Renal pelvis (tissue), 12 donors: ENCODE measurements around the gene RUFY4. TPM values are rescaled to one million over a fixed set of nuclear protein-coding genes. Genes with fewer than 3 reads are reported as not detected.

Experiments used
- DNase-seq: peaks from one replicate; pipeline ENCODE4 v3.0.0-alpha.2; 2013
- long read RNA-seq, 16 experiments: transcript quantifications; one replicate each; lab custom pipeline, GENCODE V29; 2026
- polyA plus RNA-seq, 3 donors: library from polyadenylated mRNA; unstranded; fragments of 120-200 nt; gene quantifications; one replicate each; pipeline ENCODE4 v1.2.1, GENCODE V29; 2013; ENCODE audit not compliant: insufficient read length in 3 of 3

Gene RUFY4, protein sequence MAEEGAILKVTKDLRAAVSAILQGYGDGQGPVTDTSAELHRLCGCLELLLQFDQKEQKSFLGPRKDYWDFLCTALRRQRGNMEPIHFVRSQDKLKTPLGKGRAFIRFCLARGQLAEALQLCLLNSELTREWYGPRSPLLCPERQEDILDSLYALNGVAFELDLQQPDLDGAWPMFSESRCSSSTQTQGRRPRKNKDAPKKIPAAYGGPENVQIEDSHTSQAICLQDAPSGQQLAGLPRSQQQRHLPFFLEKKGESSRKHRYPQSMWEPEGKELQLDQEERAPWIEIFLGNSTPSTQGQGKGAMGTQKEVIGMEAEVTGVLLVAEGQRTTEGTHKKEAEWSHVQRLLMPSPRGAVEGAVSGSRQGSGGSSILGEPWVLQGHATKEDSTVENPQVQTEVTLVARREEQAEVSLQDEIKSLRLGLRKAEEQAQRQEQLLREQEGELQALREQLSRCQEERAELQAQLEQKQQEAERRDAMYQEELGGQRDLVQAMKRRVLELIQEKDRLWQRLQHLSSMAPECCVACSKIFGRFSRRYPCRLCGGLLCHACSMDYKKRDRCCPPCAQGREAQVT
- polyA plus RNA-seq = under 1 TPM; 0.08 to 0.43 (median 0.36) TPM
- long read RNA-seq, donor 1 = 0 reads
- long read RNA-seq, donor 2 = 0 reads
- long read RNA-seq, donor 3 = 0 reads
- long read RNA-seq, donor 4 = 0 reads
- long read RNA-seq, donor 5 = 0 reads
- long read RNA-seq, donor 6 = 0 reads
- long read RNA-seq, donor 7 = 0 reads
- long read RNA-seq, donor 8 = 0 reads
- long read RNA-seq, donor 9 = 0 reads
- long read RNA-seq, donor 10 = 0 reads
- long read RNA-seq, donor 11 = 0 reads
- long read RNA-seq, donor 12 = 0 reads
- long read RNA-seq, donor 13 = 0 reads
- long read RNA-seq, donor 14 = 0 reads
- long read RNA-seq, donor 15 = 0 reads
- long read RNA-seq, donor 16 = 0 reads

DNA sequence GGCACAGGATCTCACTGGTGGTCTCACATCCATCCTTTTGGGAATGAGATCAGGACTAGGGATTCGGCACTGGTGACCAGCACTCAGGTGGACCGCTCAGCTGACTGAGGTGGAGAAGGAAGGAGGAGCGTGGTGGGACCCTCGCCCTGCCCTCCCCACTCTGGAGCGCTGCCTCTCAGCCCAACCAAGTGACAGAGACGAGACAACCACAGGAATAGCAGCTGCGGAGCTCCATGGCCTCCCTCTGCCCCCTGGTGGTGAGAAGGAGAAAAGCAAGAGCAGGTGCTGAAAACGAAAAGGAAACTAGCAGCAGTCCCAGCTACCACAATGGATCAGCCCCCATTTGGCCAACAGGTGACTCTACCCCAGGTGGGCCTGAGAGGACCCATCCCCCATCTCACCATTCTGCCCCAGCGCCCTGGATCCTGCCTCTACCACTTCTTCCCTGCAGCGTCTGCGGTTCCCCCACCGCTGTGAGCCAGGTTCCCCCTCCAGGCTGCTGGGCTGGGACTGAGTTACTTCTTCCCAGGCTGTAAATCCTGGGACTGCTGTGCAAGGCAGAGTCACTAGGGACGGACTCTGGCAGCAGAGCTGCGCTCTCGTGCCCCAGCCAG, at the start of gene RUFY4:
Gene RUFY4, plus strand, starts transcription at position 533 of the 614 bp plus-strand sequence. CDS start 1,353 bp downstream, outside the sequence.
- DNase-seq = peak; percentile 52

DNA sequence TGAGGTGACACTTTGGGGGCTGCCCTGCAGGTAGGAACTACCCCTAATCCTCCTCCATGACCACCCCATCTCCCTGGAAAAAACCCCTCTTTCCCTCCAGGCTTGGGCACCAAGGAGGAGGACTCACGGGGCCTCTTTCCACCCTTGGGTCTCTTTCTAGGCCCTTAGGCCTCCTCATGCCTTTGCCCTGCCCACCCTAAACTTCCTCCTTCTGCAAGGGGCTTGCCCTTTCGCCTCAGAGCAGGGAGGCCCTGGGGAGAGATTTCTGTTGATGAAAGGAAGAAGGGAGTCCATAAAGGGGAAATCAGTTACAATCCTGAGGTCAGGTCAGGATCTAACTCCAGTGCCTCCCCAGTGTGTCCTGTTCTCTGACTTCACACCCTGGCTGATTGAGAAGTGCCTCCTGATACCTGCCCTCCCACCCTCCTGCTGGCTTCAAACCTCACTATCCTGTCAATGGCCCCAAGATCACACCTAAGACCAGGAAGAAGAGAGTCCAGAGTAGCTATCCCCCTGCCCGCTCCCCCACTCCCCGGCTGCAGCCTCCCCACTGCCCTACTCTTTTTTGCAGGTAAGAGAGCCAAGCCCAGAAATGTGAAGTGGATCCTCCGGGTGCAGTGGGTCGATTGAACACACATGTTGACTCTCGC, 49.5 kb upstream of the RUFY4 start:
- DNase-seq = no peak

DNA sequence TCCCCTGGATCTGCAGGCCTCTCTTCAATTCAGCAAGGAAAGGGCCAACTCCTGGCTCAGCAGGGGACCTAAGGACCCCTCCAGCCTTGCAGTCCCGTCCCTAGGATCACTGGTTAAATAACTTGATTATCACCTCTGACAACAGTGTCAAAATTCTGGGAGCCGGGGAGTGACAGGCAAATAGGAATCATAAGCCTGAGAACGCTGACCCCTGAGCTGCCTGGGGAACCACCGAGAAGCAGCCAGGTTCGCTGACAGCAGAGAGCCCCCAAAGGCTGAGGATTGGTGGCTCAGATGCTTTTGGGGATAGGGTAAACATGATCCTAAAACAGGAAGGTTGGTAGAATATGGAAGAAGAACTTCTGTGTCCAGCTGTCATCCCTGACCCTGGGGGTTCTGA, 48.8 kb upstream of the RUFY4 start:
- DNase-seq = no peak

DNA sequence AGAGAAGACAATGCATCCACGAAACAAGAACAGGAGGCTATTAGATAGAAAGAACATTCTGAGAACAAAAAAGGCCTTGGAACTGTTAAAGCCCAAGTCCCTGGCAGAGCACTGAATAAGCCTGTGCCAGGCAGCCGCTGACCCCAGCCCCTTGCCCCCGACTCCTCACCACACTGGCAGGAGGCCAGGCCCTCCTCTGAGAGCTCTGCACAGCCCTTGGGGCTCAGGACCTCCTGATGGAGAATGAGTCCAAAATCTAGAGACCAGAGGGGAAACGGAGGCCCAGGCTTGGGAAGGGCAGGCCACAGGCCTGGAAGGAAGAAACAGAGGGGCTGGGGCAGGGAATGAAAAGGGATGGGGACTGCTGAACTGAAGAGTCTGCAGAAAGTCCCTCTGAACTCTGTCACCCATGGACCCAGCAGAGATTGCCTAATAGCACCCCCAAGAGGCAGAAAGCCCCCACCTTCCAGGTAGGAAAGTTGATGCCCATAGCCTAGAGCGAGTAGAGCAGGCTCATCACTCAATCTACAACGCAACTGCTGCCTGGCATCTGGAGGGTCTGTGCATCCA, 48.0 kb upstream of the RUFY4 start:
- DNase-seq = no peak

DNA sequence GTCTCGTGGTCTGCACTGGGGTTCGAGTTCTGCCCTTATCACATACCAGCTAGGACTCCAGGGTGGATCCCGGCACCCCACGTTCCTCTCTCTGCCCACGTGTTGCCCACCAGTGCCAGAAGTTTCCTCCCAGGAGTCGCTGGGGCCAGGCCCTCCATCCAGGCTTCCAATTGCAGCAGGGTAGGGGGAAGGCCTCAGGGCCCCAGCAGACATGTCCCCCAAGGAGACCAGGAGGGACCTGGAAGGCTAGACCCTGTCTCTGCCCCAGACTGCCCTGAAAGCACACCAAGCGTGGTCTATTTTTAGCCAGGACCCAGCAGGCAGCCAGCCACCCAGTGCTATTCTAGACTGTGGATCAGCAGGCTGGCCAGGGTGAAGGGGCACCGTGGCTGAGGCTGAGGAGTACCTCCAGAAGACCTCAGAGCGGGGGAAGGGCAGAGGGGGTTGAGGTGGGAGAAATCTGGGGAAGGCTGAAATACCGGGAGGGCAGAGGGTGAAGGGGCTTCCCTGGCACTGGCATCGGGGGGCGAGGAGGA, 47.4 kb upstream of the RUFY4 start:
- DNase-seq = no peak

DNA sequence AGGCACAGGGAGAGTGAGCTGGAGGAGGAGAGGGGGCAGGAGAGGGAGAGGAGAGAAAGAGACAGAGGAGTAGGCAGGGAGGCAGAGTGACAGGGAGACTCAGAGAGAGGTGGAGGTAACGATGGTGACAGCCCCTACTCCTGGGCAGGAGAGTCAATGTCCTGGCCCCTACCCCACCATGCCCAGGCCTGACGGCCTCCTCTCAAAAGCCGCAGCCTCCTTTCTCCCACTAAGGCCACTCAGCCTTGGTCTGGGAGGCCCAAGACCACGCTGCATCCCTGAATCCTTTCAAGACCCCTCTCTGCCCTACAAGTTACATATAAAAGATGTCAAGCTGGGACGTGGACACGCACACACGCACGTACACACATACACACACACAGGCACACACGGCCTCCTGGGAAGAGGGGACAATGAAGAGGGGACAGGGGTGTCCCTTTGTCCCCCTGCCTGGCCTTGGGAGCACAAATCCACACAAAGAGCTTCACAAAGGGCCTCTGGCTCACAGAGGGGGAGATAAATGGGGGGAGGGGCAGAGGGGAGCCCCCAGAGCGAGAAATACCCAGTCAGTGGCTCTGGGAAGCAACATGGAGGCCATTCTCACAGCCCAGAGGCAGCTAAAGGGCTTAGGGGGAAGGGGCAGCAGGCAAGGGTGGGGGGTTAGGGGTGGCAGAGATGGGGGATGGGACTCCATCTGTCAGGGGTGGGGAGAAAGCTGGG, 46.8 kb upstream of the RUFY4 start:
- DNase-seq = no peak

DNA sequence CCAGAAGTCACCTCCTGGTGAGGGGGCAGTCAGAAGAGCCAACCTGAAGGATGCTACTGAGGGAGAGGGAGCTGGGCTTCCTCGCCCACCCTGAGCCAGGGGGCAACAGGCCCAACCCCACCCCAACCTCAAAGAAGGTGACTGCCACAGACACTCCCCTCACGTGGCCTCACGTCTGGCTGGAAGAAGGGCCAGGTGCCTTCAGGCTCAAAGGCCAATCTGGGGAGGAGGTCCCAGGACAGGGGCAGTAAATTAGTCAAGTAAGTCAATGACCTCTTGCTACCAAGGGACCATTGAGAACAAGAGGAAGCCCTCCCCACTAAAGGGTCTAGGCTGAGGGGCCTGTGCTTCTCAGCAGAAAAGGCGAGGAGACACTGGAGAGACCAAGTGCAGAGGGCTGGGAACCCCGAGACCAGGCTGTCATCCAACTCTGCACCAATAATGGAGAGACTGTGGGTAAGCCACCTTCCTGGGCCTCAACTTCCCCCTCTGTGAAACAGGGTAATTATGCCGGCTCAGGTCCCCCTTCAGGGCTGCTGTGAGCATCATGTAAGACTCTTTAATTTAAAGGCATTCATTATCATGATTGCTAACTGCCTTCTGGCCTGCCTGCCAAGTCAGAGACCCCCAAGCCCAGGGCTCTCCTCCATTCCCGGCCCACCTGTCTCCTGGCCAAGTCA, 46.1 kb upstream of the RUFY4 start:
- no peak for DNase-seq

DNA sequence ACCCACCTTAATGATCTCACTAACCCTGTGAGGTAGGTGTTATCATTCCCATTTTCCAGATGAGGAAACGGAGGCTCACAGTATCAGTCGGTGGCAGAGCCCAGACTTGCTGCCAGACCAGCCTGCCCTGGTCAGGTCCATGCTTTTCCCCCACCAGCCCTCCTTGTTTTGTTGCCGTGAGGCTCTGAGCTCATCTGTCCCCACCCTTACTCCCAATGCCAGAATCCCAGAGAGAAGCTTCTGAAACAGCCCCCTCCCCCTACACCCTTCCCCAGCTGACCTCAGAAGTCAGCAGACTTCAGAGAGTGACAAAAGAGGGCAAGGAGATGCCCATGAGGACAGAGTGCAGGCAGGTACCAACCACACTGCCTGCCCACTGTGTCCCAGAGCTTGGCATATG, 45.4 kb upstream of the RUFY4 start:
- DNase-seq = no peak

DNA sequence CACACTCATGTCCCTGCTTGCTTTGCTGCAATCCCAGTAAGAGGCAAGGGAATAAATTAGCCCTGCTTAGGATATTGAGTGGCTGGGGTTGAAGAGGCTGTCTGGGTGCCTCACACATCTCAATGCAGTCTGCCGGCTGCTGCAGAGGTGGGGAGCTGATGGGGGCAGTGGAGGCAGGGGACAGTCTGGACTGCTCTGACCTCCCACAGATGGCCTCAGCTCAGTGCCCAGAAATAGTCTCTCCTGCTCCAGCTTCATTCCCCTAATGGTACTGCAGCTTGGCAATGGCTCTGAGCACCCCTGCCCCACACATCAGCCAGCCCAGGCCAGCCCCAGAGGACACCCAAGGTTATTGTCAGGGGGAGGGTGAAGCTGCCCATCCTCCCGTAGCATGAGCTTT, 44.7 kb upstream of the RUFY4 start:
- DNase-seq = no peak

DNA sequence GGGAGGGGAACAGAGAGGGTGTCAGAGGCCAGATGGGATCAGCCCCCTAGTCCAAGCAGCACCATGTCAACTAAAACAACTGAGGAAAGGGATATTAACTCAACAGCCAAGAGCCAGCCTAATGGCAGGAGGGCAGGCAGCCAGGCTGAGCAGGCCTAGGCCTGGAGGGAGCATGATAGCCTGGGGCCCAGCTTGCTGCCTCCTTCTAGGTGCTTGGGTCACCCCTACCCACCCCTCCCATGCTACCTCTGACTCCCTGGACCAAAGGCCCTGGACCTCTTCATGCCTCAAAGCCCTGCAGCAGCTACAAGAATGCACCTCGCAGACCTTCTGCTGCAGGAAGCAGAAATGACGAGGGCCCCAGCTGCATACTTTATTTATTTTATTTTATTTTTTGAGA, 44.2 kb upstream of the RUFY4 start:
- no peak for DNase-seq

DNA sequence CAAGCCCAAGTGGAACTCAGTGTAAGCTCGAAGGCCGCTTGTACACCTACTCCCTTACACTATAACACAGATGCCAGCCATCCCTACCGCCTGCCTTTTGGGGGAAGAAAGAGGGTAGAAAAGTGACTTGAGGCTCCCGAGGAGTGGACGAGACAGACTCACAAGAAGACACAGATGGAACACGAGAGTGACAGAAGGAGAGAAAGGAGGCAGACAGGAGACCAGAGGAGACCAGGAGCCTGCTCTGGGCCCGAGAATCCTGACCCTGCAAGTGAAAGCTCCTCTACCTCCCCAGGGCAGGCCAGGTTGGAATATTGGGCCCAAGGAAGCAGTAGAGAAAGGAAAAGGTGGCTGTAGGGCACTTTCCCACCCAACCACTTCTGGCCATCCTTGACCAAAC, 42.8 kb upstream of the RUFY4 start:
- no peak for DNase-seq

DNA sequence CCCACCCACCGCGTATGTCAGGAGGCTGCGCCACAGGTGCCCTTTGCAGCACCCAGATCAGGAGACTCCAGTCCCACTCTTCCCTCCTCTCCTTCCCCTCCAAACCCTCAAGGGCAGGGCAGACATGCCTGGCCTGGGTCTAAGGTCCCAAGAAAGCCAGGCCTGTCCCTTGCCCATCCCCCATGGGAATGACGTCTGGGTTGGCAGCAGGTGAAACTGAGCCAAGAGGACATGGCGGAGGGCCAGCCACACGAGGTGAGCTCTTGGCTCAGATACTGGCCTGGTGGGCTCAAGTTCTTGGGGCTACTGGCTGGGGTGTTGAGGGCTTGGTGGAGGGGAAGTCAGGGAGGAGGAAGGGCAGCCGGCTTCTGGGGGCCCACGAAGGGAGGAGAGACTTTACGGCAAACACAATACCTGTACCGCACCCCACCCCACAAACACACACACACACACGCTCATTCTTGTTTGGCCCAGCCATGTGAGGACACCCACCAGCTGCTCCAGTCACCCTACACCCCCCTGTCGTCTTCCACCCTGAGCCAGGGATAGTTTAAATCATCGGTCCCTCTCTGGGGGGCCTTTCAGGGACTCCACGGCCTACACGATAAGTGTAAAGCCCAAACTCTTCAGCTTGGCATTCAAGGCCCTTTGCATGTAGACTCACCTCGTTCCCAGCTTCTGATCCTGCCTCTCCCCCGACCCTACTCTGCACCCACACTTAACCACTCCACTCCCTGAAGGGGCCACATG, 42.2 kb upstream of the RUFY4 start:
- no peak for DNase-seq

DNA sequence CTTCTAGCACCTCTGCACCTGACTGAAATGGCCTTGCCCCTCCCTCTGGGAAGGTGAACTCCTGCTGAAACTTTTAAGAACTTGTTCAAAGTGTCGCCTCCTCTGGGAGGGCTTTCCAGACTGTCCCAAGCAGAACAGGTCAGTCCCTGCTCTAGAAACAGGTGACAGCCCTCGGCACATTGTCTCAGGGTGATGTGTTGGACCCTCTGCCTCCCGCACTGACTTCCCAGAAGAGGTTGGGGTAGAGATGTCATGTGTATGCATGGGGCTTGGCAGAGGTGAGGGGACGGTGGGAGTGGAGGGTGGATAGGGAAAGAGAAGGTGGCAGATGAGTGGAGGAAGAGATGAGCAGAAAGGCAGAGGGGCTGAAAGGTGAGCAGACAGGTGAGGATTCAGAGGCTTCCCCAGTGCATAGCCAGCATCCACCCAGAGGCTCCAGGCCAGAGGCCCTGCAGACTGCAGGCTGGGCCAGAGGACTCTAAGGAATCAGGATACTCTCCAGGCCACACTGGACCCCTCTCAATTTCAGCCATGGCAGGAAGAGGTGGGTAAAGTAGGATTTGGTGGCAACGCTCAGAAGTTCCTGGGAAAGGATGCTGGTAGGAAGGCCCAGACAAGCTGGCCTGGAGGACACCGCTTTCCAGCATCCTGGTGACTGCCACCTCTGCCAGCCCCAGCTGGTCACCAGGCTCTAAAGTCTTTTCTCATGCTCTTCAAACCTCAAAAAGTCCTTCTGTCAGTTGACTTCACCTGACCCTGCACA, 41.4 kb upstream of the RUFY4 start:
- no peak for DNase-seq

DNA sequence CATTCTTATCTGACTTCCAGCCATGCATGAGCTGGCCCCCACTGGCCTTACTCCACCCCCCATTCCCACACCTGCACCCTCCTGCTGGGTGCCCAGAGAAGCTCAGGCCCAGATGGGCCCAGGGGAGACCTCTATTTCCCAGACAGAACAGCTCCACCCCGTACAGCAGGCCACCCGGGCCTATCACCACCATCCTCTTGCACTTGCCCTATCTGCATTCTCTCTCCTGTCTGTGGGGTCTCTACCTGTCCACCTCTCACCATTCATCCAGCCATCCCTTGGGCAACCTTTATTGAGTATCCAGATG, 40.9 kb upstream of the RUFY4 start:
- DNase-seq = no peak

DNA sequence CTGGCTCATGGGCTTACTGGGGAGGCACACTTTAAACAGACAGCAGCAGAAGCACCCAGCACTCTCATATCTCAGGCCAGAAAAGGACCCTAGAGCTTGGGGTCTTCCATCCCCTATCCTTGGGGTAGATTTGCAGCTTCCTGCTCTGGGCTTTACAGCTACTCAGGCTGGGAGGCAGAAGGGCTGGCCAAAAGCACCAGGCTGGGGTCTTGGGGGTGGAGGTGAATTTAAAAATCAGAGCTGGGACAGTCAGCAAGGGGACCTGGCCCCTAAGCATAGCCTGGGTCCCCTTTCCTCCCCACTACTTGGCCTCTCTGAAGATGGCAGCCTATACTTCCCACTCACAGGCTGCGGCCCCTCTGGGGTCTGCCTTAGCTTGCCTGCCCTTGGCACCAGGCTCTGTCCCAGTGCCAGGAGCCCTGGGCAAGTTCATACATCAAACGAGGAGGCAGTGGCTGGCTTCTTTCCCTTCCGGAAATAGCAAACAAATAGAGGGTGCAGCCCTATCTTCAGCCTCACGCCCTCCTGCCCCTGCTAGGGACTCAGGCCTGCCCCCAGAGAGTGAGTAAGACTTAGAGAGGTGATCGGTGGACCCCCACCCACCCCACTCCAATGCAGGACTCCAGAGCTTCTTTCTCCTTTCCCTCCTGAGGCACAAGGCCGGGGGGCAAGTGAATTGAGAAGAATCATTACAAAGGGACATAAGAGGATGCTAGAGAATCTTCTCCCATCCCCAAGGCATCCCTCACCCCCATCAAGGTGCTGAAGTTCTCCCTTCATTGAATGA, 40.3 kb upstream of the RUFY4 start:
- no peak for DNase-seq

DNA sequence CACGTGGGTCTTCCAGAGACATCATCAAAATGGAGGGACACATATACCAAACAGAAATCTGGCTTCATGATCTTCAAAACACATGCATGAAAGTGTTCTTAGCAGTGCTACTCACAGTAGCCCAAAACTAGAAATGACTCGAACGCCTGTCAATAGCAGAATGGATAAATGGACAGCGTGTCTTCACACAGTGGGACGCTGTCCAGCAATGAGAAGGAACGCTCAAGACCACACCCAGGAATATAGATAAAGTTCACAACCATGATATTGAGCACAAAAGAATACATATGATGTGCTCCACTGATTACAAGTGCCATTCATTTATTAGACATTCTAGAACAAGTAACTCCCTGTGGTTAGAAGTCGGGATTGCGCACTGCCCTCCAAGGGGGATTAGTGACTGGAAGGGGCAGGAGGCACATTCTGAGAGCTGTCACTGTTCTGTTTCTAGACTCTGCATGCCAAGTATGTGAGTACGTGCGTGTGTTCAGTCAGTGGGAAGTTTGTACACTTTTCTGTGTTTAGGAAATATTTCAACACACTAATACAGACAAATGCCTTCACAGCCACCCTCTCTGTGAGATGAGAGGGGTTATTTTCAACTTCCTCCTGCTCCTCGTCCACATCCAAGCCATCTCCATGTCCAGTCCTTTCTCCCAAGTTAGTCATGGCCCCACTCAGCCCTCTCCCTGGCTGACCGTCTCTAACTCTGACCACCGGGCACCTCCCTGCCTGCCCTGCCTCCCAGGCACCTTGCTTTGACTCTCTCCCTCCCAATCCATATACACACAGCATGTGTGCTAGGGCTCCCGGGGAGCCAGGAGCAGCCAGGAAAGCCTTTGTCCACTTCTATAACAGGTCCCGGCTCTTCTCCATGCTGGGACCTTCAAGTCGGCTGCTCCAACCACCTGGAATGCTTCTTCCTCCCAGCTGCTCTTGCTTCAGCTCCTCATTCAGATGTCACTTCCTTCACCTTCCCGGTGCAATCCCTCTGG, 39.4 kb upstream of the RUFY4 start:
- DNase-seq = no peak
